B cell (primary cell): ENCODE results near the gene CLIP4.

Experiments
- CTCF ChIP-seq: fragments of 200-600 bp; IDR thresholded peaks from one replicate; pipeline ENCODE4 v1.8.0; 2022; ENCODE audit warnings: antibody characterized with exemption, mild to moderate bottlenecking
- EZH2 ChIP-seq: IDR thresholded peaks from 2 replicates; pipeline ENCODE4 v1.6.1; 2012; ENCODE audit warnings: borderline replicate concordance, low read depth, mild to moderate bottlenecking, moderate library complexity, low read length; ENCODE audit not compliant: insufficient read depth, poor library complexity, severe bottlenecking

DNA sequence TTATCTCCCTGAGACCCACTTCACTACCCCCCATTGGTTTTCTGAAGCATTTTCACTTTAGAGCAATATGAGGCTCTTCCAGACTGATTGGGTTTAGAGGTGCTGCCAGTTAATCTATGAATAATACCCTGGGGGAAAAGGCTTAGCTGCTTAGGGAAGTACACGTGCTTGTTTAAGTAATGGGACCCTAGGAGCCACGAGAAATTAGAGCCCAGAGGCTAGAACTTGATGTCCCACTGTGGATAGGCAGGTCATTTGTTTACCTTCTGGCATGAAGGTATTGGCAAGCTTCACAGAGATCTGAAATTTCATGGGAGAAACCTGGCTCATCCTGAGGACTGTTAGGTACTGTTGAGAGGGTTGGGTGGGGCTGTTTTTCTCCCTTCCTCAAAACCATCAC is 59.7 kb downstream of the CLIP4 start:
- no peak for TF ChIP-seq CTCF
- no peak for TF ChIP-seq EZH2
